A549 (cell line): ENCODE measurements around the gene CD55. TPM values are rescaled to one million over a fixed set of nuclear protein-coding genes. Genes with fewer than 3 reads are reported as not detected.
"Not testable (repeated sequence)": the region's sequence is repeated elsewhere in the genome, so short reads cannot be mapped to it uniquely, and the experiment has no call there.

Experiments
- ATAC-seq, 2 experiments: fragments of 200-7000 bp in 1 of 2; fragments of >200 bp in 1 of 2; cut with Nextera tagmentation in 1 of 2; cut with Tn5 transposase in 1 of 2; 3 replicates each; pipeline versions ENCODE4 v1.8.0 to v1.9.1; 2018 to 2020; ENCODE audit warnings: mild to moderate bottlenecking in 1 of 2, moderate library complexity in 1 of 2
- CTCF ChIA-PET: fragments of 300-600 bp; sonication (Branson Sonifier 250); formaldehyde crosslinking; extraction: SDS; loops from one replicate; lab custom pipeline; 2021; ENCODE audit warnings: antibody characterized with exemption, inconsistent platforms; lab: Yijun Ruan, JAX
- POLR2A ChIA-PET: fragments of 350-600 bp; formaldehyde crosslinking; extraction: SDS; loops from one replicate; lab custom pipeline; 2021; ENCODE audit warnings: antibody characterized with exemption, inconsistent platforms; lab: Yijun Ruan, JAX
- DNase-seq, 2 experiments: peaks; one replicate each; pipeline versions ENCODE4 v3.0.0 to v3.0.0-alpha.2; 2011 to 2016; ENCODE audit warnings: low read depth in 1 of 2, low spot score in 1 of 2
- FAIRE-seq: peaks from 2 replicates; lab custom pipeline; 2011; peaks lifted over from hg19 to GRCh38; lab: Jason Lieb, UNC
- H3K27ac ChIP-seq, 2 experiments: fragments of >200 bp; sonication (Bioruptor Twin); formaldehyde crosslinking; 3 replicates each; pipeline ENCODE4 v1.5.1; 2016 to 2017
- H3K4me1 ChIP-seq: fragments of >200 bp; sonication (Bioruptor Twin); formaldehyde crosslinking; 3 replicates; pipeline ENCODE4 v1.6.1; 2016
- H3K4me2 ChIP-seq: fragments of >200 bp; sonication (Bioruptor Twin); formaldehyde crosslinking; 3 replicates; pipeline ENCODE4 v1.6.1; 2016
- H3K4me3 ChIP-seq: fragments of >200 bp; sonication (Bioruptor Twin); formaldehyde crosslinking; 3 replicates; pipeline ENCODE4 v1.5.1; 2016
- H3K9me3 ChIP-seq: fragments of >200 bp; sonication (Bioruptor Twin); formaldehyde crosslinking; 3 replicates; pipeline ENCODE4 v1.6.1; 2016
- CEBPB ChIP-seq, 2 experiments: fragments of >200 bp in 1 of 2; sonication (Bioruptor Twin) in 1 of 2; formaldehyde crosslinking in 1 of 2; IDR thresholded peaks; 2 replicates each; pipeline ENCODE4 v1.6.1; 2012 to 2016
- CTCF ChIP-seq: fragments of >200 bp; sonication (Bioruptor Twin); formaldehyde crosslinking; IDR thresholded peaks from 3 replicates; pipeline ENCODE4 v1.5.1; 2016
- ESRRA ChIP-seq: fragments of 150-350 bp; IDR thresholded peaks from 2 replicates; pipeline ENCODE4 v1.6.1; 2014; ENCODE audit warnings: mild to moderate bottlenecking, low read length, borderline replicate concordance
- FOSL2 ChIP-seq, 2 experiments: fragments of 450-650 bp in 1 of 2; fragments of >200 bp in 1 of 2; sonication (Bioruptor Twin) in 1 of 2; formaldehyde crosslinking; IDR thresholded peaks; 2 replicates each; pipeline versions ENCODE4 v1.5.0 to v1.6.1; 2016 to 2020; ENCODE audit warnings: mild to moderate bottlenecking in 1 of 2, moderate library complexity in 1 of 2
- HES2 ChIP-seq: fragments of >200 bp; sonication (Bioruptor Twin); formaldehyde crosslinking; IDR thresholded peaks from 2 replicates; pipeline ENCODE4 v1.6.1; 2016
- HOXA7 ChIP-seq: fragments of 250-450 bp; sonication (Bioruptor Pico); IDR thresholded peaks from 2 replicates; pipeline ENCODE4 v1.5.0; 2020; ENCODE audit warnings: mild to moderate bottlenecking, moderate library complexity
- HOXB13 ChIP-seq: fragments of 250-450 bp; sonication (Bioruptor Pico); IDR thresholded peaks from 2 replicates; pipeline ENCODE4 v1.5.0; 2020; ENCODE audit warnings: low read depth, mild to moderate bottlenecking, moderate library complexity
- MAX ChIP-seq: IDR thresholded peaks from 2 replicates; pipeline ENCODE4 v1.6.1; 2012
- MYC ChIP-seq: IDR thresholded peaks from 2 replicates; pipeline ENCODE4 v1.6.1; 2012; ENCODE audit warnings: mild to moderate bottlenecking, inconsistent platforms, low read length, improper control_type of control experiment, borderline replicate concordance
- NR3C1 ChIP-seq: fragments of >200 bp; sonication (Bioruptor Twin); formaldehyde crosslinking; IDR thresholded peaks from 3 replicates; pipeline ENCODE4 v1.6.1; 2017
- PBX3 ChIP-seq: IDR thresholded peaks from 2 replicates; pipeline ENCODE4 v1.6.1; 2012
- POLR2AphosphoS2 ChIP-seq: conservative IDR thresholded peaks from 2 replicates; pipeline ENCODE4 v1.6.1; 2012; ENCODE audit warnings: low read length, improper control_type of control experiment, inconsistent platforms
- RAD21 ChIP-seq, 2 experiments: fragments of >200 bp in 1 of 2; sonication (Bioruptor Twin) in 1 of 2; formaldehyde crosslinking in 1 of 2; IDR thresholded peaks in 1 of 2; conservative IDR thresholded peaks in 1 of 2; 2 replicates in 1 of 2; 3 replicates in 1 of 2; pipeline ENCODE4 v1.6.1; 2012 to 2018; ENCODE audit warnings: inconsistent platforms in 1 of 2
- ZC3H11A ChIP-seq: fragments of 450-650 bp; IDR thresholded peaks from 2 replicates; pipeline ENCODE4 v1.6.1; 2014; ENCODE audit warnings: antibody characterized with exemption, mild to moderate bottlenecking
- ZFP36 ChIP-seq: fragments of 450-650 bp; IDR thresholded peaks from 2 replicates; pipeline ENCODE4 v1.6.1; 2014; ENCODE audit warnings: borderline replicate concordance; ENCODE audit not compliant: partially characterized antibody
- ZNF302 ChIP-seq: fragments of 250-450 bp; sonication (Bioruptor Pico); IDR thresholded peaks from 2 replicates; pipeline ENCODE4 v1.9.0; 2021; ENCODE audit warnings: inconsistent platforms, mild to moderate bottlenecking, moderate library complexity
- WGBS: methylation state at CpG from one replicate; pipeline ENCODE4 v1.1.6; 2017; ENCODE audit errors: missing lambda C conversion rate; 5-methylcytosine and 5-hydroxymethylcytosine counted together
- polyA plus RNA-seq, 4 experiments: library from polyadenylated mRNA; depleted of rRNA in 3 of 4; stranded (reverse); fragments of >200 nt; fragmentation: RNase III in 1 of 4; extraction: RNeasy Plus Mini Kit Qiagen cat#74134 plus additional on column Dnase treatment in 1 of 4; gene quantifications; 2 replicates in 3 of 4; 3 replicates in 1 of 4; pipeline ENCODE4 v1.2.3, GENCODE V29; 2011 to 2017

The CD55 gene
- polyA plus RNA-seq, 2 of the 4 experiments (the other 2 are of a cell fraction): 37.0 to 173 TPM

- FAIRE-seq (no peak), ATAC-seq (no peak), DNase-seq (no peak)
- CTCF ChIA-PET: no interaction called here
- TF ChIP-seq FOSL2 (IDR thresholded peaks at IDR 0.05): no peak
- TF ChIP-seq FOSL2 (CRISPR knock-in tag; IDR thresholded peaks at IDR 0.05): no peak
- TF ChIP-seq MYC: no peak
- TF ChIP-seq ZFP36: no peak
- no peak for TF ChIP-seq ESRRA
- no peak for TF ChIP-seq ZNF302 (CRISPR knock-in tag)
- TF ChIP-seq ZC3H11A: no peak
- no peak for TF ChIP-seq POLR2AphosphoS2
- no peak for TF ChIP-seq HES2
- TF ChIP-seq PBX3: no peak
- TF ChIP-seq CTCF: no peak
- no peak for TF ChIP-seq HOXB13
- no peak for TF ChIP-seq CEBPB (IDR thresholded peaks at IDR 0.05)
- TF ChIP-seq NR3C1: no peak
- TF ChIP-seq HOXA7 (CRISPR knock-in tag): no peak
- no peak for TF ChIP-seq RAD21 (conservative IDR thresholded peaks at IDR 0.05 in 1 of 2, IDR thresholded peaks at IDR 0.05 in 1 of 2)
- H3K4me3 ChIP-seq: no peak overlapping the region
- no peak overlapping the region for H3K4me2 ChIP-seq
- no peak overlapping the region; a peak in 1 of 6 replicates for H3K27ac ChIP-seq
- WGBS: 77% methylated on average over 3 of the region's 3 CpGs
- H3K4me1 ChIP-seq: peaks cover 20% of the 10 kb centered on the region
- H3K9me3 ChIP-seq: no peaks in the 10 kb centered on the region
- POLR2A ChIA-PET: no interaction called here
Observed at GRCh38 chr1:207318072-207318619, 3.3 kb upstream of the CD55 start.

- no peak for ATAC-seq
- TF ChIP-seq MAX: no peak
- H3K27ac ChIP-seq: no peak overlapping the region
- no peak overlapping the region for H3K4me3 ChIP-seq
- H3K4me2 ChIP-seq: no peak overlapping the region
- H3K4me1 ChIP-seq: peaks cover 31% of the 10 kb centered on the region
- no peak for FAIRE-seq
- no peak for DNase-seq
- CTCF ChIA-PET: interaction anchor here (2.0 to 2.1 kb wide), 2 partner anchors 11 to 86 kb away, joined by 5 to 9 read pairs; no protein-coding TSS in a partner anchor
- POLR2A ChIA-PET: interaction anchor here (0.6 kb wide), 1 partner anchor 32 kb away, joined by 3 read pairs; no protein-coding TSS in a partner anchor
- H3K9me3 ChIP-seq: no peaks in the 10 kb centered on the region
Observed at GRCh38 chr1:207319199-207319598, 2.3 kb upstream of the CD55 start.

GRCh38 chr1:207320105-207320504 is 1.4 kb upstream of the CD55 start:
- not testable (repeated sequence) for H3K9me3 ChIP-seq
- H3K27ac ChIP-seq: peak overlapping the region; percentile 84 to 96; a peak in 5 of 6 replicates
- 22% methylated on average over 1 of the region's 1 CpG for WGBS

More at GRCh38 chr1:207320105-207320504, 1.4 kb upstream of the CD55 start:
- H3K4me3 ChIP-seq, FAIRE-seq, ATAC-seq, DNase-seq, POLR2A ChIA-PET: not testable (repeated sequence)
- CTCF ChIA-PET: interaction anchor here (0.8 to 2.8 kb wide), 7 partner anchors 10 to 180 kb away, joined by 3 to 12 read pairs (median 5); no protein-coding TSS in a partner anchor
- Histone ChIP-seq H3K4me2 (peak overlapping the region; percentile 70; the same call in 2 of the 3 replicates), H3K4me1 (peaks cover 34% of the 10 kb centered on the region)
